C1 segment of cervical spinal cord (tissue), 14 donors: Measurements from ENCODE around the gene DBR1.

Experiments
- DNase-seq, 14 donors: peaks; one replicate each; lab custom pipeline; 2025; lab: John Stamatoyannopoulos, UW

Gene DBR1

DNA sequence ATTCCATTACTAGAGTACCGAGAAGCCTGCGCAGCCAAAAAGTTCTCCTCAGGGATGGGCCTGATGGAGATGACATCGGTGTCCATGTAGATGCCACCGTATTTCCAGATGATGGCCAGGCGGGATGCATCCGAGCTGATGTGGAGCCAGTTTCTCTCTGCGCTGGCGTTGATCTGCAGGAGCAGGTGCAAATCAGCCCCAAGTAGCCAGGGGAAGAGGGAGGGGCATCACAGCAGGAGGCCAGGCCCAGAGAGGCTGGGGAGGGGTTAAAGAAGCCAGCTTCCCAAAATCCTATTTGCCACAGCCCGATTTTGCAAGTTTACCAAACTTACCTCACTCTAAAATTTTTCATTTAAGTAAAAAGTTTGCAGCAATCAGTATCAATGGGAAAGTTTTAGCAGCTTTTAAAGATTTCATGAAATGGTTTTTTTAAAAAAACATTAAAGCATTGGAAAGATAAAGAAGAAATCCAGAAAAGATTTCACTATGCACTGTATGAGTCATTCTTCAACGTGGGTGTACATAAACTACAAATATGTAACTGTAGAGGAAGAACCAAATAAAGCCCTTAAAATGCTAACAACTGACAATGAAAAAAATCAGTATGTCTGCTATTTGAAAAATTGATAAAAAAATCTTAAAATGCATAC is 49.9 kb downstream of the DBR1 start:
- DNase-seq, result no peak

DNA sequence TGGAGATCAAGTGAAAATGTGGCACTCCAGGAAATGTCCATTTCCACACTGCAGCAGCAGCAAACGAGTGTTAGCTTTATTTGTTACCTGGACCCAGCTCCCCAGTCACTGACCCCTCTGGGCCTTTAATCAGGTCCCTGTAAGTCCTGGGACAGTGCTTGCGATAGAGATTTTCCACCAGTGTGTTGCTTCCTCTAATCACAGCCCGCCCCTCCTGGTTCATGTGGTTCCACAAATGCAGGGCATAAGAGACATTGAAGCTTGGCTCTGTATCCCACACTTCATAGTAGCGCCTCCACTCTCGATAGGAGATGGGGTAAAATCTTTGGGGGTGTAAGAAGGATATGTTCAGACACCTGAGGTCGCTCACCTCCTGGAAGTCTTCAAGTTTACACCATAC is 50.5 kb downstream of the DBR1 start:
- DNase-seq, result no peak

DNA sequence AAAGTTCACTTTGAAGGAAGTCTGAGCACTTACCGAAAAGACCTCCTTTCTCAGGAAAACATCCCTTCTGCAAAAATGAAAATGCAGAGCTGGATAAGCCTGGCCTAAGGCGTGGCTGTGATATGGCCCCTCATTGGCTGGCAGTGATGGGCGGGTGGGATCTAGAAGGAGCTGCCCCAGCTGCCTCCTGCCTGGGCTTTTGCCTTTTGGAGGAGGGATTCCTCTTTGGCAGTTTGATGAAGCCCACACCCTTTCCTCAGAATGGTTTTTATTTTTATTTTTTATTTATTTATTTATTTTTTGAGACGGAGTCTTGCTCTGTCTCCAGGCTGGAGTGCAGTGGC is 55.3 kb downstream of the DBR1 start:
- no peak for DNase-seq

DNA sequence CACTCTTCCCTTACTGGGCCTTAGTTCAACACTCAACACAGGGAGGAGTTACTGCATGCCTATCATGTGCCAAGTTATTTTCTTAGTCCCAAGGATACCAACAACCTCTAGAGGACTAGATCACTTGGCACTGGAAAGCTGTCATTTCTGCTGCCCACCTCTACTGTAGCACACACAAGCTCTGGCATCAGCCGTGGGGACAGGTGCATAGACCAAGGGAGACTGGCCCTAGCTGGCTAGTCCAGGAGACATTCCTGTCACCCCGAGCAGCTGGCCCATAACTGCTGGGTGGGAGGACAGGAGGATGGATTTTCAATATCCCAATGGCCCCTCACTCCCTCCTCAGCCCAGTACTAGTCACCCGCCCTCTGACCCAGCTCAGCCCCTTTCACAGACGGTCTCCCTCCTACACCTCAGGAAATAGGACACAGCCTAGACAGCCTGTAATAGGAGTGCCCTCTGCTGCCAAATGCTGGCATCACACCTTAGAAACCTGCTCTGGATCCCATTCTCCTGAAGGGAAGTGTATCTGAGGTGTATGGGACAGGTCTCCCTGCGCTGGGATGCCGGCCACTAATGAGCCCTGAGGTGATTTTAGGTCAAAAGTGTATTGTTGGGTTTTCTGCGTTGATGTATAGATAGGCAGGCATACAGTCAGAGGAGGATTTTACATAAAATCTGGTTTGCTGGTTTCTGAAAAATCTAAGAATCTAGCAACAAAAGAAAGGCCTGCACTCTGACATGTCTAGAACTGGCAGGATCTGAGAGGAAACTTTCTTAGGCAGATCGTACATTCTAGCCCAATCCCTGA is 55.9 kb downstream of the DBR1 start:
- peak in 9 of 14 donors; percentile 6 to 61 (median 39) for DNase-seq

GRCh38 chr3:138114988-138115971 is 59.4 kb downstream of the DBR1 start, which contains the start of gene DZIP1L:
Gene DZIP1L (minus strand): TSS chr3:138115608. CDS start chr3:138103971, 11,637 bp downstream.
- peak in 10 of 14 donors; percentile 27 to 78 (median 64) for DNase-seq

DNA sequence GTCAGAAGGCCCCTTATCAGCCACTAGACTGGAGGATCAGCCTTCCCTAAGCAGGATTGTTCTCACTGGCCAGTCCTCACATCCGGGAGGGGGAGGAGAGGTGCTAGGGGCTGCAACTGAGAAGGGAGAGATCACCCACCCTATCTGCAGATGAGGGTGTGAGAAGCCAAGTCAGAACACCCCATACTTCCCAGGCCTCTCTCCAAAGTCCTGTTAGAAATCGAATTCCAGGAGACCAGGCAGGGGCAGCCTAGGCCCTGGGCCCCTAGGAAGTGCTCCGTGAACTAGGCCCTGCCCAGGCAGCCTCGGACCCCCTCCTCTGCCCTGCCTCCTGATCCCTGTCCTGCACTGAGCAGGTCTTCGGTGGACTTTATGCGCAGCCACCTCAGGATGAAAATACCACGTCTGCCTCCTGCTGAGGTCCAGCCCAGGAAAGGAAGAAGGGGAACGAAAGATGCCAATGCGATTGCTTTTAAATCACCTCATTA is 60.2 kb downstream of the DBR1 start:
- peak in 2 of 14 donors; percentile 36 to 48 for DNase-seq

GRCh38 chr3:138113326-138113725 is 61.4 kb downstream of the DBR1 start:
- no peak for DNase-seq

GRCh38 chr3:138112362-138112761 is 62.4 kb downstream of the DBR1 start:
- DNase-seq, result no peak
